MM.1S (cell line): Measurements from ENCODE around the gene ABHD3.

ENCODE experiments used
- DNase-seq: peaks from one replicate; pipeline ENCODE4 v3.0.0-alpha.2; 2015
- H2AFZ ChIP-seq: fragments of 300-600 bp; sonication (generic); 2 replicates; pipeline ENCODE4 v1.6.0; 2016; ENCODE audit warnings: antibody characterized with exemption, low read length
- H3F3A ChIP-seq: fragments of 300-600 bp; sonication (generic); 2 replicates; pipeline ENCODE4 v1.6.1; 2016; ENCODE audit warnings: mild to moderate bottlenecking, antibody characterized with exemption, low read length, moderate library complexity, mixed read lengths; ENCODE audit not compliant: insufficient read depth
- H3K27ac ChIP-seq: fragments of 300-600 bp; sonication (generic); 2 replicates; pipeline ENCODE4 v1.5.1; 2016; ENCODE audit warnings: mild to moderate bottlenecking, low read length
- H3K27me3 ChIP-seq: fragments of 300-600 bp; sonication (generic); replicated peaks from 2 replicates; pipeline ENCODE4 v1.6.0; 2016; ENCODE audit warnings: low read length; ENCODE audit not compliant: insufficient read depth
- H3K36me3 ChIP-seq: fragments of 300-600 bp; sonication (generic); replicated peaks from 2 replicates; pipeline ENCODE4 v1.6.1; 2016; ENCODE audit warnings: mild to moderate bottlenecking, low read length, mixed read lengths; ENCODE audit not compliant: insufficient read depth
- H3K4me1 ChIP-seq: fragments of 300-600 bp; sonication (generic); 2 replicates; pipeline ENCODE4 v1.6.1; 2016; ENCODE audit warnings: low read length, mixed read lengths
- H3K4me2 ChIP-seq: fragments of 300-600 bp; sonication (generic); 2 replicates; pipeline ENCODE4 v1.6.0; 2016; ENCODE audit warnings: low read depth, low read length
- H3K4me3 ChIP-seq: fragments of 300-600 bp; sonication (generic); 2 replicates; pipeline ENCODE4 v1.5.1; 2016; ENCODE audit warnings: low read length, mixed read lengths
- H3K79me2 ChIP-seq: fragments of 300-600 bp; sonication (generic); 2 replicates; pipeline ENCODE4 v1.6.1; 2016; ENCODE audit warnings: mixed run types, low read length, mixed read lengths
- H3K9ac ChIP-seq: fragments of 300-600 bp; sonication (generic); 2 replicates; pipeline ENCODE4 v1.6.1; 2016; ENCODE audit warnings: low read length, mixed read lengths
- H3K9me2 ChIP-seq: fragments of 300-600 bp; sonication (generic); replicated peaks from 2 replicates; pipeline ENCODE4 v1.6.1; 2016; ENCODE audit warnings: mild to moderate bottlenecking, low read length, mixed read lengths; ENCODE audit not compliant: insufficient read depth
- H3K9me3 ChIP-seq: fragments of 300-600 bp; sonication (generic); replicated peaks from 2 replicates; pipeline ENCODE4 v1.6.1; 2016; ENCODE audit warnings: mild to moderate bottlenecking, low read length, mixed read lengths; ENCODE audit not compliant: insufficient read depth
- H4K20me1 ChIP-seq: fragments of 300-600 bp; sonication (generic); 2 replicates; pipeline ENCODE4 v1.6.1; 2016; ENCODE audit warnings: mild to moderate bottlenecking, low read length, moderate library complexity, mixed read lengths; ENCODE audit not compliant: insufficient read depth
- CTCF ChIP-seq: fragments of 300-600 bp; sonication (generic); IDR thresholded peaks from 2 replicates; pipeline ENCODE4 v1.5.1; 2016; ENCODE audit warnings: antibody characterized with exemption, low read length, mixed read lengths
- EZH2 ChIP-seq: fragments of 300-600 bp; sonication (generic); optimal IDR thresholded peaks from 2 replicates; pipeline ENCODE3; 2017; ENCODE audit warnings: low read depth, mild to moderate bottlenecking, antibody characterized with exemption, low read length, mixed read lengths
- EZH2phosphoT487 ChIP-seq: fragments of 300-600 bp; sonication (generic); IDR thresholded peaks from 2 replicates; pipeline ENCODE4 v1.6.1; 2018; ENCODE audit warnings: antibody characterized with exemption, low read length

The ABHD3 gene

GRCh38 chr18:21733011-21733410, 28.4 kb upstream of the ABHD3 start:
- no peak overlapping the region for H2AFZ ChIP-seq
- no peak overlapping the region for H3K27ac ChIP-seq
- no peaks in the 10 kb centered on the region for H3K27me3 ChIP-seq
- H3F3A ChIP-seq = no peaks in the 10 kb centered on the region; the same call in 1 of the 2 replicates
- no peaks in the 10 kb centered on the region for H3K36me3 ChIP-seq
- no peaks in the 10 kb centered on the region for H4K20me1 ChIP-seq
- H3K79me2 ChIP-seq = no peaks in the 10 kb centered on the region
- H3K4me1 ChIP-seq = peaks cover 12% of the 10 kb centered on the region
- no peaks in the 10 kb centered on the region for H3K9me3 ChIP-seq
- no peak overlapping the region for H3K4me2 ChIP-seq
- H3K9me2 ChIP-seq = no peaks in the 10 kb centered on the region
- H3K4me3 ChIP-seq = no peak overlapping the region
- DNase-seq = no peak
- no peak for TF ChIP-seq CTCF
- H3K9ac ChIP-seq = no peak overlapping the region

GRCh38 chr18:21727702-21728101, 23.1 kb upstream of the ABHD3 start:
- H3K79me2 ChIP-seq = no peaks in the 10 kb centered on the region
- no peaks in the 10 kb centered on the region for H4K20me1 ChIP-seq
- H3K27ac ChIP-seq = no peak overlapping the region
- H3F3A ChIP-seq = no peaks in the 10 kb centered on the region
- no peak overlapping the region for H2AFZ ChIP-seq
- TF ChIP-seq EZH2phosphoT487 (no peak), EZH2 (no peak), CTCF (no peak)
- H3K27me3 ChIP-seq = no peaks in the 10 kb centered on the region
- H3K4me2 ChIP-seq = no peak overlapping the region
- no peak overlapping the region for H3K9ac ChIP-seq
- H3K9me3 ChIP-seq = no peaks in the 10 kb centered on the region
- no peaks in the 10 kb centered on the region for H3K36me3 ChIP-seq
- H3K9me2 ChIP-seq = no peaks in the 10 kb centered on the region
- no peak overlapping the region for H3K4me3 ChIP-seq
- H3K4me1 ChIP-seq = no peaks in the 10 kb centered on the region
- DNase-seq = no peak

- no peak for DNase-seq
- Histone ChIP-seq H3K9me2 (no peaks in the 10 kb centered on the region), H3K4me1 (no peaks in the 10 kb centered on the region), H3K36me3 (no peaks in the 10 kb centered on the region), H3K27ac (no peak overlapping the region), H3K4me3 (no peak overlapping the region), H3K9ac (no peak overlapping the region), H4K20me1 (no peaks in the 10 kb centered on the region), H3K79me2 (no peaks in the 10 kb centered on the region), H3K4me2 (no peak overlapping the region), H2AFZ (no peak overlapping the region), H3F3A (no peaks in the 10 kb centered on the region), H3K9me3 (no peaks in the 10 kb centered on the region), H3K27me3 (no peaks in the 10 kb centered on the region)
- TF ChIP-seq EZH2 = no peak
- no peak for TF ChIP-seq EZH2phosphoT487
- TF ChIP-seq CTCF = no peak
Observed at GRCh38 chr18:21725201-21725600, 20.6 kb upstream of the ABHD3 start.

GRCh38 chr18:21722687-21723086, 18.1 kb upstream of the ABHD3 start:
- TF ChIP-seq EZH2phosphoT487 (no peak), CTCF (no peak), EZH2 (no peak)
- H3K27me3 ChIP-seq = no peaks in the 10 kb centered on the region
- no peaks in the 10 kb centered on the region for H4K20me1 ChIP-seq
- no peaks in the 10 kb centered on the region for H3F3A ChIP-seq
- H3K4me2 ChIP-seq = no peak overlapping the region
- H3K9ac ChIP-seq = no peak overlapping the region
- no peak for DNase-seq
- no peaks in the 10 kb centered on the region for H3K36me3 ChIP-seq
- no peak overlapping the region for H3K4me3 ChIP-seq
- H3K27ac ChIP-seq = no peak overlapping the region
- H3K4me1 ChIP-seq = no peaks in the 10 kb centered on the region
- H2AFZ ChIP-seq = no peak overlapping the region
- H3K79me2 ChIP-seq = no peaks in the 10 kb centered on the region
- H3K9me2 ChIP-seq = no peaks in the 10 kb centered on the region
- H3K9me3 ChIP-seq = no peaks in the 10 kb centered on the region
